ENCODE results near the gene UST.
"Not testable (repeated sequence)": the region's sequence is repeated elsewhere in the genome, so short reads cannot be mapped to it uniquely, and the experiment has no call there.

The UST gene

DNA sequence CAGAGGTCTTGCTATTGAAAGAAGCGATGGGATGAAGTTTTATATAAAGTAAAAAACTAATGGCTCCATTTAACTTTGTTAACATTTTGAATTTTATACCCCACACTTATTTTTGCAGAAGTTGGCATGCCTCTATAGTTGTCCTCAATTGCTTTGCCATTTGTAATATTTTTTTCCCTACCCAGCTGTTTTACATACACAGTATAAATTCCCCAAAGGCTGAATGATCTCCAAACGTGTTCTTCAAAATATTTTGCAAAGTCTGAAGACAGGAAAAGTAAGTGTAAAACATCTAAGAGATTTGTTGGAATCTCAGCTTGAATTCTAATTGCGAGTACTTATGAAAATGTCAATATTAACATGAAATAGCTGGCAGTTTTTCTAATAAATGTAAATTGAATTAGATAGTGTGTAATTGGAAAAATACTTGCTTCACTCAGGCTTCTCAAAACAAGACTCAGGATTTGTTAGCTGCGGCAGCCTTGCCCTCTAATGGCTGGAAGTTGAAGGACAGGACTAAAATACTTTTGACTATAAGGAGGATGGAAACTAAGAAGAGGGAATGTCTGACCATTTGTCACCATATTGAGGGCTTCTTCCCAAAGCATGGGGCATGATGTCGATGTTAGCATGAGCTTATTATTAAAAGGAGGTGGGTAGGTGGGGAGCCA lies 226.8 kb downstream of the UST start:
- no peak overlapping the region for H3K9ac ChIP-seq (ENCODE audit: low read depth in 1 of 2, low read length in 2 of 2)
- H3K4me3 ChIP-seq (ENCODE audit: low read depth in 1 of 2, low read length in 2 of 2), result no peak overlapping the region
- H3K27me3 ChIP-seq (ENCODE audit: control insufficient read depth in 1 of 2, insufficient read depth in 2 of 2, low read length in 2 of 2), result peaks cover 3% of the 10 kb centered on the region in 2 donors
- no peaks in the 10 kb centered on the region for H3K9me3 ChIP-seq (ENCODE audit: control insufficient read depth in 1 of 2, low read length in 2 of 2)
- H3K4me1 ChIP-seq (ENCODE audit: control insufficient read depth in 1 of 2, insufficient read depth in 2 of 2, low read length in 2 of 2), result no peaks in the 10 kb centered on the region
- no peak overlapping the region for H3K27ac ChIP-seq (ENCODE audit: low read depth, low read length)
- no peaks in the 10 kb centered on the region for H3K36me3 ChIP-seq (ENCODE audit: control insufficient read depth in 1 of 2, insufficient read depth in 2 of 2, low read length in 2 of 2)

DNA sequence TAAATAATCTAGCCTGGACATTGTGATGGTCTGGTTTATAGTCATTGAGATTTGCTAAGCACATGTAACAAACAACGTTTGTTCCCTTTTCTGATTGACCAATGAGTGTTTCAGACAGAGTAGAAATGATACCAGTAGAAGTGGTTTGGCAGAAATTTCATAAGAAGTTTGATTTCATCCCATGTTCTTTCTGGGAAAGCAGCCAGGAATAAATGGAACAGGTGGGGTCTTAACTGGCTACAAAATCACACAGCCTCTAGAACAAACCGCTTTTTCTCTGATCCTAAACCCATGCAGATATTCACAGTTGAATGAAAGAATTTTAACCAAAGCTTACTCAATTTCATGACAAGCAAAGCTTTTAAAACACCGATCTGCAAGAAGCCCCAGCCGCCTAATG lies 227.5 kb downstream of the UST start:
- no peak overlapping the region for H3K9ac ChIP-seq (ENCODE audit: low read depth in 1 of 2, low read length in 2 of 2)
- no peaks in the 10 kb centered on the region for H3K9me3 ChIP-seq (ENCODE audit: control insufficient read depth in 1 of 2, low read length in 2 of 2)
- no peaks in the 10 kb centered on the region for H3K4me1 ChIP-seq (ENCODE audit: control insufficient read depth in 1 of 2, insufficient read depth in 2 of 2, low read length in 2 of 2)
- H3K36me3 ChIP-seq (ENCODE audit: control insufficient read depth in 1 of 2, insufficient read depth in 2 of 2, low read length in 2 of 2), result no peaks in the 10 kb centered on the region
- H3K27me3 ChIP-seq (ENCODE audit: control insufficient read depth in 1 of 2, insufficient read depth in 2 of 2, low read length in 2 of 2), result peaks cover 3% of the 10 kb centered on the region in 2 donors
- H3K27ac ChIP-seq (ENCODE audit: low read depth, low read length), result no peak overlapping the region
- no peak overlapping the region for H3K4me3 ChIP-seq (ENCODE audit: low read depth in 1 of 2, low read length in 2 of 2)

GRCh38 chr6:148978298-148978697 lies 231.5 kb downstream of the UST start:
- H3K4me1 ChIP-seq (ENCODE audit: control insufficient read depth in 1 of 2, insufficient read depth in 2 of 2, low read length in 2 of 2); H3K9ac ChIP-seq (ENCODE audit: low read depth in 1 of 2, low read length in 2 of 2); H3K4me3 ChIP-seq (ENCODE audit: low read depth in 1 of 2, low read length in 2 of 2): not testable (repeated sequence)

GRCh38 chr6:148979014-148979901 lies 232.4 kb downstream of the UST start:
- H3K4me3 ChIP-seq (ENCODE audit: low read depth in 1 of 2, low read length in 2 of 2), result no peak overlapping the region
- H3K4me1 ChIP-seq (ENCODE audit: control insufficient read depth in 1 of 2, insufficient read depth in 2 of 2, low read length in 2 of 2), result no peaks in the 10 kb centered on the region
- no peaks in the 10 kb centered on the region for H3K36me3 ChIP-seq (ENCODE audit: control insufficient read depth in 1 of 2, insufficient read depth in 2 of 2, low read length in 2 of 2)
- no peaks in the 10 kb centered on the region for H3K9me3 ChIP-seq (ENCODE audit: control insufficient read depth in 1 of 2, low read length in 2 of 2)
- H3K27me3 ChIP-seq (ENCODE audit: control insufficient read depth in 1 of 2, insufficient read depth in 2 of 2, low read length in 2 of 2), result peaks cover 0 to 3% of the 10 kb centered on the region in 2 donors
- H3K27ac ChIP-seq (ENCODE audit: low read depth, low read length), result no peak overlapping the region
- H3K9ac ChIP-seq (ENCODE audit: low read depth in 1 of 2, low read length in 2 of 2), result no peak overlapping the region

More at GRCh38 chr6:148978298-148978697, 231.5 kb downstream of the UST start:
- not testable (repeated sequence) for H3K27me3 ChIP-seq (ENCODE audit: control insufficient read depth in 1 of 2, insufficient read depth in 2 of 2, low read length in 2 of 2); H3K27ac ChIP-seq (ENCODE audit: low read depth, low read length); H3K9me3 ChIP-seq (ENCODE audit: control insufficient read depth in 1 of 2, low read length in 2 of 2); H3K36me3 ChIP-seq (ENCODE audit: control insufficient read depth in 1 of 2, insufficient read depth in 2 of 2, low read length in 2 of 2)

DNA sequence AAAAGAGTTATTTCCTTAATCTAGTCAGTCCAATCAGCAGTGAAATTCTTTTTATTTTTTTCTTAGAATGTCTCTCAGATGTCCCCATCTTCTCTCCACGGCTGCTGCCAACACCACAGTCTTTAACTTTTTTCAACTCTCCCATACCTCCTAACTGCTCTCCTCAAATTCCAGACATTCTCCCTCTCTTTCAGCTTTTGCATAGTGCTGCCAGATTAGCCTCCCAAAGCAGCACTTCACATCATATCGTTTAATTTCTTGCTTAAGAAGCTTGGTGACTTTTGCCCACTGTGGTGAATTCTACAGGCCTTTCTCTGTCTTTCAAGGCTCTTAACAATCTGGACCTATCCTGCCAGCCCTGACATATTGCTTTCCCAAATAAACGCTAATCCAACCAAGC lies 233.4 kb downstream of the UST start:
- Histone ChIP-seq H3K9me3 (ENCODE audit: control insufficient read depth in 1 of 2, low read length in 2 of 2) (no peaks in the 10 kb centered on the region), H3K4me3 (ENCODE audit: low read depth in 1 of 2, low read length in 2 of 2) (no peak overlapping the region), H3K27me3 (ENCODE audit: control insufficient read depth in 1 of 2, insufficient read depth in 2 of 2, low read length in 2 of 2) (peaks cover 0 to 3% of the 10 kb centered on the region in 2 donors), H3K27ac (ENCODE audit: low read depth, low read length) (no peak overlapping the region), H3K4me1 (ENCODE audit: control insufficient read depth in 1 of 2, insufficient read depth in 2 of 2, low read length in 2 of 2) (no peaks in the 10 kb centered on the region), H3K36me3 (ENCODE audit: control insufficient read depth in 1 of 2, insufficient read depth in 2 of 2, low read length in 2 of 2) (no peaks in the 10 kb centered on the region), H3K9ac (ENCODE audit: low read depth in 1 of 2, low read length in 2 of 2) (no peak overlapping the region)

- Histone ChIP-seq H3K27ac (ENCODE audit: low read depth, low read length) (no peak overlapping the region), H3K4me1 (ENCODE audit: control insufficient read depth in 1 of 2, insufficient read depth in 2 of 2, low read length in 2 of 2) (no peaks in the 10 kb centered on the region), H3K36me3 (ENCODE audit: control insufficient read depth in 1 of 2, insufficient read depth in 2 of 2, low read length in 2 of 2) (no peaks in the 10 kb centered on the region), H3K4me3 (ENCODE audit: low read depth in 1 of 2, low read length in 2 of 2) (no peak overlapping the region), H3K27me3 (ENCODE audit: control insufficient read depth in 1 of 2, insufficient read depth in 2 of 2, low read length in 2 of 2) (no peaks in the 10 kb centered on the region), H3K9me3 (ENCODE audit: control insufficient read depth in 1 of 2, low read length in 2 of 2) (no peaks in the 10 kb centered on the region), H3K9ac (ENCODE audit: low read depth in 1 of 2, low read length in 2 of 2) (no peak overlapping the region)
Measured at GRCh38 chr6:148981515-148981914, 234.7 kb downstream of the UST start.

GRCh38 chr6:148983101-148983761 lies 236.4 kb downstream of the UST start:
- Histone ChIP-seq H3K27ac (ENCODE audit: low read depth, low read length) (no peak overlapping the region), H3K4me1 (ENCODE audit: control insufficient read depth in 1 of 2, insufficient read depth in 2 of 2, low read length in 2 of 2) (no peaks in the 10 kb centered on the region), H3K9ac (ENCODE audit: low read depth in 1 of 2, low read length in 2 of 2) (no peak overlapping the region), H3K27me3 (ENCODE audit: control insufficient read depth in 1 of 2, insufficient read depth in 2 of 2, low read length in 2 of 2) (no peaks in the 10 kb centered on the region), H3K4me3 (ENCODE audit: low read depth in 1 of 2, low read length in 2 of 2) (no peak overlapping the region), H3K36me3 (ENCODE audit: control insufficient read depth in 1 of 2, insufficient read depth in 2 of 2, low read length in 2 of 2) (no peaks in the 10 kb centered on the region), H3K9me3 (ENCODE audit: control insufficient read depth in 1 of 2, low read length in 2 of 2) (no peaks in the 10 kb centered on the region)

GRCh38 chr6:148983966-148984365 lies 237.1 kb downstream of the UST start:
- no peaks in the 10 kb centered on the region for H3K9me3 ChIP-seq (ENCODE audit: control insufficient read depth in 1 of 2, low read length in 2 of 2)
- no peak overlapping the region for H3K9ac ChIP-seq (ENCODE audit: low read depth in 1 of 2, low read length in 2 of 2)
- H3K4me3 ChIP-seq (ENCODE audit: low read depth in 1 of 2, low read length in 2 of 2), result no peak overlapping the region
- no peak overlapping the region for H3K27ac ChIP-seq (ENCODE audit: low read depth, low read length)
- H3K27me3 ChIP-seq (ENCODE audit: control insufficient read depth in 1 of 2, insufficient read depth in 2 of 2, low read length in 2 of 2), result no peaks in the 10 kb centered on the region
- no peaks in the 10 kb centered on the region for H3K4me1 ChIP-seq (ENCODE audit: control insufficient read depth in 1 of 2, insufficient read depth in 2 of 2, low read length in 2 of 2)
- no peaks in the 10 kb centered on the region for H3K36me3 ChIP-seq (ENCODE audit: control insufficient read depth in 1 of 2, insufficient read depth in 2 of 2, low read length in 2 of 2)

GRCh38 chr6:148984531-148985056 lies 237.8 kb downstream of the UST start:
- Histone ChIP-seq H3K9me3 (ENCODE audit: control insufficient read depth in 1 of 2, low read length in 2 of 2) (no peaks in the 10 kb centered on the region), H3K27ac (ENCODE audit: low read depth, low read length) (no peak overlapping the region)

DNA sequence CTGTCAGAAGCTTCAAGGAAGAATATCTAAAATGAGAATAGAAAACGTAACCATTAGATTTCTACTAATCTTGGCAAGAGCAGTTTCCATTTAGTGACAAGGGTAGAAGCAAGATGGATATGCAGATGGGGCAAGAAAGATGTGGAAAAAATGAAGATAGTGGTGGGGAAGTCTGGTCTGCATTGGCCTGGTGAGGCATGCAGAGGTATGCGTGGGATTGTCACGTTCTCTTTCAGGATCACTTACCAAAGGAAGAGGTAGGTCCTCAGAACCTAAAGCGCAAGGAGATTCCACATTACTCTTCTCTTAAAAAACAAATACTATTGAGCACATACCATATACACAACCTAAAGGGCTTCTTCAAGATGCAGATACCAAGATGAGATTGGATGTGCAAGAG lies 238.7 kb downstream of the UST start:
- no peaks in the 10 kb centered on the region for H3K9me3 ChIP-seq (ENCODE audit: control insufficient read depth in 1 of 2, low read length in 2 of 2)
- no peaks in the 10 kb centered on the region for H3K4me1 ChIP-seq (ENCODE audit: control insufficient read depth in 1 of 2, insufficient read depth in 2 of 2, low read length in 2 of 2)
- no peak overlapping the region for H3K27ac ChIP-seq (ENCODE audit: low read depth, low read length)
- no peaks in the 10 kb centered on the region for H3K36me3 ChIP-seq (ENCODE audit: control insufficient read depth in 1 of 2, insufficient read depth in 2 of 2, low read length in 2 of 2)
- H3K27me3 ChIP-seq (ENCODE audit: control insufficient read depth in 1 of 2, insufficient read depth in 2 of 2, low read length in 2 of 2), result no peaks in the 10 kb centered on the region
- H3K4me3 ChIP-seq (ENCODE audit: low read depth in 1 of 2, low read length in 2 of 2), result no peak overlapping the region
- no peak overlapping the region for H3K9ac ChIP-seq (ENCODE audit: low read depth in 1 of 2, low read length in 2 of 2)

More at GRCh38 chr6:148984531-148985056, 237.8 kb downstream of the UST start:
- Histone ChIP-seq H3K36me3 (ENCODE audit: control insufficient read depth in 1 of 2, insufficient read depth in 2 of 2, low read length in 2 of 2) (no peaks in the 10 kb centered on the region), H3K4me1 (ENCODE audit: control insufficient read depth in 1 of 2, insufficient read depth in 2 of 2, low read length in 2 of 2) (no peaks in the 10 kb centered on the region), H3K9ac (ENCODE audit: low read depth in 1 of 2, low read length in 2 of 2) (no peak overlapping the region), H3K4me3 (ENCODE audit: low read depth in 1 of 2, low read length in 2 of 2) (no peak overlapping the region), H3K27me3 (ENCODE audit: control insufficient read depth in 1 of 2, insufficient read depth in 2 of 2, low read length in 2 of 2) (no peaks in the 10 kb centered on the region)

All from duodenal mucosa (tissue), 2 donors.